Measurements from ENCODE around the gene EEF2K. TPM values are rescaled to one million over a fixed set of nuclear protein-coding genes. Genes with fewer than 3 reads are reported as not detected.

Gene EEF2K
- total RNA-seq, 2 donors from 2014 or later = 13.7 to 42.6 TPM

GRCh38 chr16:22333457-22333994 lies 127.4 kb downstream of the EEF2K start:
- DNase-seq (ENCODE audit: low spot score) (no peak), ATAC-seq (no peak)
- H3K36me3 Mint-ChIP-seq = peaks cover 60% of the 10 kb centered on the region
- no peak overlapping the region for H3K27ac Mint-ChIP-seq
- H3K4me3 Mint-ChIP-seq = no peak overlapping the region
- peaks cover 0 to 29% of the 10 kb centered on the region in 2 donors for H3K4me1 Mint-ChIP-seq (ENCODE audit: low read depth in 2 of 2)
- H3K9me3 Mint-ChIP-seq = peaks cover 10% of the 10 kb centered on the region
- no peaks in the 10 kb centered on the region for H3K27me3 Mint-ChIP-seq

GRCh38 chr16:22335668-22336246 lies 129.7 kb downstream of the EEF2K start:
- H3K27me3 Mint-ChIP-seq = no peaks in the 10 kb centered on the region
- ATAC-seq = peak in 1 of 2 donors; percentile 31

GRCh38 chr16:22336581-22336980 lies 130.5 kb downstream of the EEF2K start:
- no peak for DNase-seq (ENCODE audit: low spot score)
- Mint-ChIP-seq H3K4me3 (no peak overlapping the region), H3K27me3 (no peaks in the 10 kb centered on the region), H3K4me1 (ENCODE audit: low read depth in 2 of 2) (peaks cover 0 to 30% of the 10 kb centered on the region in 2 donors), H3K9me3 (peaks cover 10% of the 10 kb centered on the region), H3K36me3 (peaks cover 73% of the 10 kb centered on the region), H3K27ac (peak overlapping the region in 1 of 2 donors; percentile 36)
- no peak for ATAC-seq

More at GRCh38 chr16:22335668-22336246, 129.7 kb downstream of the EEF2K start:
- no peak overlapping the region for H3K4me3 Mint-ChIP-seq
- peak overlapping the region in 1 of 2 donors; percentile 31 for H3K27ac Mint-ChIP-seq
- DNase-seq (ENCODE audit: low spot score) = no peak
- peaks cover 77% of the 10 kb centered on the region for H3K36me3 Mint-ChIP-seq
- H3K4me1 Mint-ChIP-seq (ENCODE audit: low read depth in 2 of 2) = peaks cover 0 to 30% of the 10 kb centered on the region in 2 donors
- H3K9me3 Mint-ChIP-seq = peaks cover 10% of the 10 kb centered on the region

GRCh38 chr16:22337045-22337444 lies 131.0 kb downstream of the EEF2K start:
- Mint-ChIP-seq H3K4me1 (ENCODE audit: low read depth in 2 of 2) (peaks cover 0 to 30% of the 10 kb centered on the region in 2 donors), H3K4me3 (no peak overlapping the region), H3K36me3 (peaks cover 69% of the 10 kb centered on the region), H3K27me3 (no peaks in the 10 kb centered on the region), H3K9me3 (peaks cover 10% of the 10 kb centered on the region), H3K27ac (peak overlapping the region in 1 of 2 donors; percentile 36)
- DNase-seq (ENCODE audit: low spot score) (no peak), ATAC-seq (no peak)

GRCh38 chr16:22337849-22338635 lies 132.0 kb downstream of the EEF2K start:
- peak overlapping the region; percentile 35 to 86 for H3K27ac Mint-ChIP-seq
- no peaks in the 10 kb centered on the region for H3K27me3 Mint-ChIP-seq
- peaks cover 0 to 29% of the 10 kb centered on the region in 2 donors for H3K4me1 Mint-ChIP-seq (ENCODE audit: low read depth in 2 of 2)
- H3K9me3 Mint-ChIP-seq = peaks cover 10% of the 10 kb centered on the region
- peaks cover 69% of the 10 kb centered on the region for H3K36me3 Mint-ChIP-seq
- ATAC-seq (no peak), DNase-seq (ENCODE audit: low spot score) (no peak)
- H3K4me3 Mint-ChIP-seq = no peak overlapping the region

Other genes starting within 250 kb of the EEF2K start
- not detected for gene PDZD9, start 205.2 kb upstream of the EEF2K start, total RNA-seq
- gene MOSMO, start 198.2 kb upstream of the EEF2K start, total RNA-seq = 10 to 100 TPM; 10.9 to 14.1 TPM
- gene VWA3A, start 113.7 kb upstream of the EEF2K start, total RNA-seq = under 1 TPM in 1 of 2 donors, not detected in 1; 0.67 TPM
- under 1 TPM in 1 of 2 donors, not detected in 1; 0.22 TPM for gene SDR42E2, start 43.8 kb upstream of the EEF2K start, total RNA-seq
- 100 to 1,000 TPM in 1 of 2 donors, 10 to 100 TPM in 1; 54.7 to 114 TPM for gene POLR3E, start 91.1 kb downstream of the EEF2K start, total RNA-seq
- gene CDR2, start 168.3 kb downstream of the EEF2K start, total RNA-seq = 10 to 100 TPM; 41.5 to 47.6 TPM